Suprapubic skin (tissue), 4 donors: ENCODE measurements around the gene ZNF335. TPM values are rescaled to one million over a fixed set of nuclear protein-coding genes. Genes with fewer than 3 reads are reported as not detected.
A peak's percentile ranks its signal among the peaks of the same experiment; 100 is the strongest.

Experiments used
- DNase-seq, 2 donors: peaks; one replicate each; pipeline ENCODE4 v3.0.0-alpha.2; 2019; ENCODE audit warnings: low spot score in 2 of 2
- H3K27ac ChIP-seq: fragments of 200-600 bp; sonication (generic); one replicate; pipeline ENCODE4 v1.5.1; 2019
- H3K27me3 ChIP-seq: fragments of 200-600 bp; sonication (generic); one replicate; pipeline ENCODE4 v1.5.1; 2019
- H3K36me3 ChIP-seq: fragments of 200-600 bp; sonication (generic); one replicate; pipeline ENCODE4 v1.5.1; 2019
- H3K4me1 ChIP-seq: fragments of 200-600 bp; sonication (generic); one replicate; pipeline ENCODE4 v1.5.1; 2019
- H3K4me3 ChIP-seq: fragments of 200-600 bp; sonication (generic); one replicate; pipeline ENCODE4 v1.5.1; 2019; ENCODE audit warnings: mild to moderate bottlenecking
- H3K9me3 ChIP-seq: fragments of 200-600 bp; sonication (generic); one replicate; pipeline ENCODE4 v1.5.1; 2019
- CTCF ChIP-seq, 2 donors: fragments of 200-600 bp in 1 of 2; fragments of 450-650 bp in 1 of 2; sonication (generic) in 1 of 2; IDR thresholded peaks; one replicate each; pipeline ENCODE4 v1.5.1; 2016 to 2019; ENCODE audit warnings: antibody characterized with exemption in 2 of 2, mild to moderate bottlenecking in 1 of 2, moderate library complexity in 1 of 2
- EP300 ChIP-seq: sonication (generic); formaldehyde crosslinking; IDR thresholded peaks from one replicate; pipeline ENCODE4 v1.6.1; 2017; ENCODE audit warnings: antibody characterized with exemption
- POLR2A ChIP-seq, 2 donors: fragments of 450-650 bp; IDR thresholded peaks; one replicate each; pipeline ENCODE4 v1.6.1; 2017; ENCODE audit warnings: antibody characterized with exemption in 2 of 2, mild to moderate bottlenecking in 2 of 2, moderate library complexity in 2 of 2
- POLR2AphosphoS5 ChIP-seq, 3 donors: sonication (generic); formaldehyde crosslinking; IDR thresholded peaks; one replicate each; pipeline ENCODE4 v1.6.1; 2017; ENCODE audit warnings: antibody characterized with exemption in 3 of 3
- WGBS: methylation state at CpG from one replicate; pipeline ENCODE4 v1.1.5; 2018; 5-methylcytosine and 5-hydroxymethylcytosine counted together
- total RNA-seq, 4 donors: library from RNA; depleted of rRNA; stranded (reverse); fragments of >200 nt; gene quantifications; one replicate each; pipeline ENCODE4 v1.1.0, GENCODE V29; 2016

ZNF335 gene
- total RNA-seq, 4 donors from 2014 or later, result 25.8 to 62.6 (median 35.1) TPM

- WGBS, result 40% methylated on average over 27 of the region's 29 CpGs
- H3K27ac ChIP-seq, result peak overlapping the region; percentile 99
- no peaks in the 10 kb centered on the region for H3K27me3 ChIP-seq
- H3K4me1 ChIP-seq, result peaks cover 24% of the 10 kb centered on the region
- H3K36me3 ChIP-seq, result peaks cover 18% of the 10 kb centered on the region
- peak in 1 of 2 donors; percentile 67 for DNase-seq
- TF ChIP-seq POLR2AphosphoS5 (IDR thresholded peaks at IDR 0.05) (no peak), EP300 (no peak), POLR2A (IDR thresholded peaks at IDR 0.05) (no peak), CTCF (IDR thresholded peaks at IDR 0.05) (no peak)
- no peaks in the 10 kb centered on the region for H3K9me3 ChIP-seq
- H3K4me3 ChIP-seq, result peak overlapping the region; percentile 72
These were observed 639 bp upstream of the ZNF335 start for GRCh38 chr20:45972500-45973183.

- H3K9me3 ChIP-seq, result no peaks in the 10 kb centered on the region
- peak overlapping the region; percentile 99 for H3K27ac ChIP-seq
- peaks cover 31% of the 10 kb centered on the region for H3K36me3 ChIP-seq
- H3K27me3 ChIP-seq, result no peaks in the 10 kb centered on the region
- H3K4me3 ChIP-seq, result peak overlapping the region; percentile 72
- WGBS, result 4% methylated on average over 10 of the region's 14 CpGs
- no peak for DNase-seq
- H3K4me1 ChIP-seq, result peaks cover 24% of the 10 kb centered on the region
- TF ChIP-seq CTCF (IDR thresholded peaks at IDR 0.05), result no peak
- TF ChIP-seq POLR2A (IDR thresholded peaks at IDR 0.05), result no peak
- TF ChIP-seq EP300, result no peak
- TF ChIP-seq POLR2AphosphoS5 (IDR thresholded peaks at IDR 0.05), result no peak
These were observed 653 bp downstream of the ZNF335 start for GRCh38 chr20:45971425-45971674.

DNA sequence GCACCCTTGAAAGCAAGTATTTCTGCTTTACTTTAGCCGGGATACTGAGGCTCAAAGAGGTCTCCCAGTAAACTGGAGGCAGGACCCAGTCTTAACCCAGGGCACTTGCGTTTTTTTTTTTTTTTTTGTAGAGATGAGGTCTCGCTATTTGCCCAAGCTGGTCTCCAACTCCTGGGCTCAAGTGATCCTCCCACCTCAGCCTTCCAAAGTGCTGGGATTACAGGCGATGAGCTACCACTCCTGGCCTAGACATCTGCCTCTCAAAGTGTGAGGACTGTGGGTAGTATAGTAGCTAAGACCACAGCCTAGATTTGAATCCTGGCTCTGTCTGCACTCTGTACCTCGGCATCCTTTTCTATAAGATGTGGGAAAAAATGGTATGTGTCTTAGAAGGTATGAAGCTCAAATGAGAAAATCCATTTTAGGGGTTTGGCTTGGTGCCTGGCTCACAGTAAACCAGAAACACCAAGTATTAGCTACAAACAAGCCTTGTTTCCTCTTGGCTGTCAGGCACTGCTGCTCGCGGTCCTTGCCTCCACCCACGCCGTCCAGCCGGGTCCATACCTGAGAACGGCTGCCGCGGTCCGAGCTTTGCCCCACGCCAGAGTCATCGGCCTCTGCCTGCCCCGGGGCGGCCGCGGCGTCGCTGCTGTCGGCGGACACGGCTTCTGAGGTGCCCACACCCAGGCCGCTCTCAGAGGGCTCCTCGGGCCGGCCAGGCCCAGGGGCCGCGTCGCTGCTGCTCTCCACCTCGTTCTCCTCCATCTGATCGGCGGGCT lies 1.2 kb downstream of the ZNF335 start:
- no peaks in the 10 kb centered on the region for H3K9me3 ChIP-seq
- 5% methylated on average over 25 of the region's 34 CpGs for WGBS
- peak; percentile 80 to 81 for DNase-seq
- no peaks in the 10 kb centered on the region for H3K27me3 ChIP-seq
- peaks cover 36% of the 10 kb centered on the region for H3K36me3 ChIP-seq
- peaks cover 24% of the 10 kb centered on the region for H3K4me1 ChIP-seq
- TF ChIP-seq CTCF (IDR thresholded peaks at IDR 0.05) (no peak), POLR2A (IDR thresholded peaks at IDR 0.05) (no peak), POLR2AphosphoS5 (IDR thresholded peaks at IDR 0.05) (no peak), EP300 (no peak)
- H3K27ac ChIP-seq, result peak overlapping the region; percentile 99
- H3K4me3 ChIP-seq, result peak overlapping the region; percentile 72

DNA sequence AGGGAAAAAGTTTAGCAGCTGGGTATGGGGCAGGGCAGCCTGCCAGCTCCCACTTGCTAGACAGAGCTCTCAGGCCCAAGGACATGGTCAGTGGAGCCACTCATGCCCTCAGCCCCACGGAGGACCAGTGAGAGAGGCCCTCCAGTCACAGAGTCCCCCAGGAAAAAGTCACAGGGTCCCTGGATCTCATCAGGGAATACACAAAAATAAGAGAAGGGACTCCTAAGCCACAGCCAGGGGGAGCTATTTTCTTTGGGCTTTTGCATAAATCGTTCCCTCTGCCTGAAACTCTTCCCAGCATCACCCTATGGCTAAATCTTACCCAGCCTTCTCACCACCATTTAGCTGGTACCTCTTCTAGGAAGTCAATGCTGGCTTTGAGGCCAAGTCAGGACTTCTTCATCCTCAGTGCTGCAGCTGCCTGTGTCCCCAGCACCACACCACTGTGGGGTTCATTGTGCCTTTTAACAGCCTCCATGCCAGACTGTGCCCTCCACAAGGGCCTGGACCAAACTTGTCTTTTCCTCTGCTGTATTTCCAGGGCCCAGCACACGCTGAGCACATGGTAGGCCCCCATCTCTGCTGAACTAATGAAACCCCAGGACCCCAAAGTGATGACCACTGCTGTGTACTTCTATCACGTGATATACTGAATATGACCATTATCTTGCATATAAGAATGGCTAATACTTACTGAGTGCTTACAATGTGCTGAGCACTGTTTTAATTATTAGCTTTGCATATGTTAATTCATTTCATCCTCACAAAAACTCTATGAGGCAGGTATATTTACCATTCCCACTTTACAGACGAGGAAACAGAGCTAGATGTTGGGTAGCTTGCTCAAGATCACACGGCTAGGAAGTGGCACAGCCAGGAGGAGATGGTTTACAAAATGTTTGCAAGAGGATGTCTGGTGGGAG lies 2.0 kb downstream of the ZNF335 start:
- 53% methylated on average over 6 of the region's 6 CpGs for WGBS
- Histone ChIP-seq H3K27me3 (no peaks in the 10 kb centered on the region), H3K27ac (no peak overlapping the region), H3K36me3 (peaks cover 45% of the 10 kb centered on the region), H3K4me1 (peaks cover 24% of the 10 kb centered on the region), H3K4me3 (peak overlapping the region; percentile 72), H3K9me3 (no peaks in the 10 kb centered on the region)
- peak; percentile 53 to 60 for DNase-seq
- TF ChIP-seq EP300 (no peak), CTCF (IDR thresholded peaks at IDR 0.05) (peak; percentile 32 to 60)
